ENCODE results near the gene SLC35F1.

- TF ChIP-seq POU2F2 (IDR thresholded peaks at IDR 0.05; ENCODE audit: low read depth, low read length) (no peak), POLR2A (IDR thresholded peaks at IDR 0.05; ENCODE audit: low read depth, low read length) (no peak)
These were observed 1.4 kb downstream of the SLC35F1 start for GRCh38 chr6:117908246-117909068.

All from GM12891 (cell line).